ENCODE measurements around the gene P2RY11.

The P2RY11 gene

DNA sequence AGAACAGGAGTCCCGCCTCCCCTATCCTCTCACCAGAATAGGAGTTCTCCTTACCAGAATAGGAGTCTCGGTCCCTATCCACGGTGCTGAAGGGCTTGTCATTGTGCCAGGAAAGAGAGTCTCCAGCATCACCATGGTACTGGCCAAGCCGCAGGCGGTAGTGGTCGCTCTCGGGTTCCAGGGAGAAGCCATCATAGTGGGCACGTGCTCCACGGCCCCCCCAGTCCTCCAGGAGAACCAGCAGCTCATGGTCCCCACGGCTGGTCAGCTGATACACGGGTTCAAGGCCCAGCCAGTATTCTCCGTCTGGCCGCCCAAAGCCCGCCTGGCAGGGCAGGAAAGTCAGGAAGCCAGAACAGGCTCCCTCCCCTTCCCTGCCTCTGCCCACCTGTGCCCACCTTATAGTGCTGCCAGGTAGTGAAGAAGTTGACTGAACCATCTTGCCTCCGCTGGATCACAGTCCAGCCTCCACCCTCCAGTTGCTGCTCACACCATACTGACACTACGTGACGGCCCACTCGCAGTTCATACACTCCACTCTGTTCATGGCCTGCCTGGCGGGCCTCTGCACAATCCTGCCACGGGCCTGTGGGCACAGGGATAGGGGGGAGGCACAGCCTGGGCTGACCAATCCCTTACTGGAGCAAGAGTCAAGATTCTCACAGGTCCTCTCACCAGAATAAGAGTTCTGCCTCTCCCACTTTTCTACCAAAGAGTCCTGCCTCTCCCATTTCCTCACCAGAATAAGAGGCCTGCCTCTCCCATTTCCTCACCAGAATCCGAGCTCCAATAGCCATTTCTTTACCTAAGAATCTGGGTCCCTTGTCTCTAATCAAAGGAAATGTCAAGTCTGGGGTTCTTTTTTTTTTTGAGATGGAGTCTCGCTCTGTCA lies 18.0 kb upstream of the P2RY11 start:
- DNase-seq (ENCODE audit: low spot score), result no peak

DNA sequence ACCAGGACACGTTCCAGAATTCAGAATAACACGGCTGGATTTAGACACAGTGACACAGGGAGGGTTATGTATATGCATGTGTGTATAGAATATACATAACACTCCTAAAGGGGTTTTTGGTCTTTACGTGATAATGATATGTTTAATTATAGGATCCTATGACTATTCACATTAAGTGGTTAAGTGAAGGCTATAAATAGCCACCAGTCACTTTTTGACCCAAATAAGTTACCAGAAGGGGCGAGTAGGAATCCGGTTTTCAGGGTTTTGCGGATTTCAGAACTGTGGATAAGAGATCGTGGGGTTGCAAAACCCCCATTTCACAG lies 15.9 kb upstream of the P2RY11 start:
- no peak for DNase-seq (ENCODE audit: low spot score)

DNA sequence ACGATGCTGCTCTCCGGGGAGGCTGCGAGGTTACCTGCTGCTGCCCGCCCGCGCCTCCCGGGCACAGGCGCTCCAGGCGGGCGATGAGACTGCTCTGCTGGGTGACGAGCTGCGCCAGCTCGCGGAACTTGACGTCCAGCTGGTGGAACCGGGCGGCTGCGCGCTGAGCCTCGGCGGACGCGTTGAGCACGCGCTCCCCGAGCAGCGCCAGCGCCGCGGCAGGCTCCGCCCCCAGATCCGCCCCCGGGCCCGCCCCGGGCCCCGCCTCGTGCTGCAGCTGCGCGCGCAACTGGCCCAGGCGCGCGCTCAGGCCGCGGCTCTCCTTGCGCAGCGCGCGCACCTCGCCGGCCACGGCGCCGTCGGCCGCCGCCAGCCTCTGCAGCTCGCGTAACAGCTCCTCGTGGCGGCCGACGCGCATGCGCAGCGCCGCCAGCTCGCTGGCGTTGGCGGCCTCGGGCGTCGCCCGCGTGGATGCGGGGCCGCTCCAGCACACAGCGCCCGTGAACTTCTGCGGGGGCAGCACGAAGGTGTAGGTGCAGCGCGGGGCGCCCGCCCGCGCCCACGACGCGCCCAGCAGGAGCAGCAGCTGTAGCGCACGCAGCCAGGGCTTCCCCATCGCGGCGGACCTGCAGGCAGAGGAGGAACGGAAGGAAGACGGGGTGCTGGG lies 15.4 kb upstream of the P2RY11 start:
- DNase-seq (ENCODE audit: low spot score), result peak; percentile 83

DNA sequence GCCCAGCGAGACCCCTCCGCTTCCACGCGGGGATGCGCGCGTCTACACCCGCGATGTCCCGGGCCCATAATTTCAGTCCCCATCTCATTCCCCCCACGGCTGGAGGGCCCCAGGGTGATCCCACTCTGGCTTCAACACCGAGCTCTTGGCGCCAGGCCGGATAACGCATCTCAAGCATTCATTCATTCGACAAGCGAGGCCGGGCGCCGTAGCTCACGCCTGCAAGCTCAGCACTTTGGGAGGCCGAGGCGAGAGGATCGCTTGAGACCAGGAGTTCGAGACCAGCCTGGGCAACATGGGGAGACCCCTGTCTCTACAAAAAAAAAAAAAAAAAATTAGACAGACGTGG lies 14.9 kb upstream of the P2RY11 start:
- DNase-seq (ENCODE audit: low spot score), result no peak

DNA sequence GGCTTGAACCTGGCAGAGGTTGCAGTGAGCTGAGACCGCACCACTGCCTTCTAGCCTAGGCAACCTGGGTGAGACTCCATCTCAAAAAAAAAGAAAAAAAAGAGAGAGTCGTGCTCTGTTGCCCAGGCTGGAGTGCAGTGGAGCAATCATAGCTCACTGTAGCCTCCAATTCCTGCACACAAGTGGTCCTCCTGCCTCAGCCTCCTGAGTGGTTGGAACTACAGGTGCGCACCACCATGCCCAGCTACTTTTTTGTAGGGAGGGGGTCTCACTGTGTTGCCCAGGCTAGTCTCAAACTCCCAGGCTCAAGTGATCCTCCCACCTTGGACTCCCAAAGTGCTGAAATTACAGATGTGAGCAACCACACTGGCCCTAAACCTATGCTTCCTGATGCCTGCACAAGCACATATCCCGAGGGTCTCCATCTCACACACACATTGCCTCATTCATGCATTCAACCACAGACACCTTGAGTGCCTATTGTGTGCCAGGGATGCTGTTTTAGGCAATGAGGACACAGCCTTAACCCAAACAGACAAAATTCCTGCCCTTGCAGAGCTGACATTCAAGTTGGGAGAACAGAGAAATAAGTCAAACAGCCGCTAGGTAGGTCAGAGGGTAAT lies 11.2 kb upstream of the P2RY11 start:
- no peak for DNase-seq (ENCODE audit: low spot score)

DNA sequence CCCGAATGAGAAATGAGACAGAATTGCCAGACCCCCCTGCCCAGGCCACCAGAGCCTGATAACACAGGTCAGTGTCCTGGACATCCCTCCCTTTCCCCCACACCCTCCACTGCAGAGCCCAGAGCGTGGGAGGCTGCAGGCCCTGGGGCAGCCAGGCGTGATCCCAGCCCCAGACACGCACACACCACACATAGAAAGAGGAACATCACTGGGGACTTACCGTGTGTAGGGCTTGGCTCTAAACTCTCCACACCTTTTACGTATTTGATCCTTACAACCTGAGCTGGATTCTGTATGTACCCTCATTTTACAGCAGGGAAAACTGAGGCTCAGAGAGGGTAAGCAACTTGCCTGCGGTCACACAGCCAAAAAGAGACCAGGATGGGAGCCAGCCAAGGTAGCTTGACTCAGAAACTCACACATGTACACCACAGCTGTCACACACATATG lies 8.7 kb upstream of the P2RY11 start:
- no peak for DNase-seq (ENCODE audit: low spot score)

DNA sequence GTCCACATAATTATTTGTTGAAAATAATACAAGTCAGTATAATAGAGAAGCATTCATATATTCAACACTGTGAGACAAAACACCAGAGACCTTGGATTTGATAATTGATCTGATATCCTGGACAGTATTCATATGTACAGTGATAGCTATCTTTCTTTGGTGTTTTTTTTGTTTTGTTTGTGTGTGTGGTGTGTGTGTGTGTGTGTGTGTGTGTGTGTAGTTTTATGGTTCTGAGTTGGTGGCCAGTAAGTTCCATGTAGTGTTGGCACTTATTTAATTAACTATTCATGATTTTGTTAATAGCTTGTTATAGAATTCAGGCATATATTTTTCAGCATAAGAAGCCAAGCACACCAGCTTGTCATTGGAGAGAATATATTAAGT lies 7.4 kb upstream of the P2RY11 start:
- DNase-seq (ENCODE audit: low spot score), result no peak

DNA sequence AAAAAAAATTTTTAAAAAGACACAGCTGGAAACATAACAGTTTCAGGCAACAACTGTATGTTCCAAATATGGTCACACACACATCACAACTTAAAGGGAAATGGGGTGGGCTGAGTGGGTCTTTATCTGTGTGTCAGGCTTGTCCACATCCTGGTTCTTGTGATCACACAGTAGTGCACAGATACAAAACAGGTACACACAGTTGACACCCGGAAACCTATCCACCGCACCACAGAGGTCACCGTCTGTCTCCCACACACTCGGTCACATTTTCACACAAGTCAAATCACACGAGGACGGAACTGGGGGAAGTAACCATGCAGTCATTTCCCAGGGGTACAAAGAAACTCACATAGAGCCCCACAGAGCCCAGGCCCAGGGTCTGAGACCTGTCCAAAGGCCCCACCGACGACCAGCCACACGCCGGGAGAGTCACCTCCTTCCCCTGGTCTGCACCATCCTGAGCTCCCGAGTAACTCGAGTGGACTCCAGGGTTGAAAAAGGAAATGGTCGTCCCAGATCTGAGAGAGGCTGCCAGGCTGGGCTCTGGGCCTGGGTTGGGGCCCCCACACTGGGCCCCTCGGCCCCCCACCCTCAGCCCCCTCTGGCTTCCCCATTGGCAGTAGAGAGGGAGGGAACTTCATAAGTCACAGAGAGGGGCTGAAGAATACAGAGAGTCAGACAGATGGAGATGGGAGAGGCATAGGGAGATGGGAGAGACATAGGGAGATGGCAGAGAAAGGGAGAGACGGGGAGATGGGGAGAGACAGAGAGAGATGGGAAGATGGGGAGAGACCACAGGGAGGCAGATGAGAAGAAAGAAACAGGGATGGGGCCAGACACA lies 6.6 kb upstream of the P2RY11 start:
- DNase-seq (ENCODE audit: low spot score), result no peak

DNA sequence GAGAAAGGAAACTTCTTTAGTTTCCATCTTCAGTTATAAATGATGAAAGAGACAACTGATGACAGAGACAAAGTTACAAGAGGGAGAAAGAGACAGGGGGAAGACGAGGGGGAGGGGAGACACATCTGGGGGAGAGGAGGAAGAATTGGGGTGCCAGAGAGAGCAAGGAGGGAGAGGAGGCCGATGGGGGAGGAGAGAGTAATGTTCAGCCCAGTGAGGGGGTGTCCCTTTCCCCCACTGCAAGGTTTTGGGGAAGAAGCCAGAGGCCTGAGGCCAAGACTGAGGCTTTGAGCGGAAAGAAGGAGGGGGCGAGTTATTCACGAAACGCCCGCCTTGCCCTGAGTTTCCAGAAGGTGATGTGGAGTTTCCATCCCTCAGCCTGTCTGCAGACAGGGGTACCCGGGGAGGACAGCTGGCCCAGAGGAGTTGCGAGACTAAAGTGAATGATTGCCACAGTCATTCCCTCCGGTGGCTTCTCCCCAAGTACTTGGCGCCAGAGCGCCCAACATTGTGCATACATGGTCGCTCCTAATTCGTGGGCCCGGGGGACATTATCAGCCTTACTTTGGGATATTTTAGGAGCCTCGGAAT lies 5.9 kb upstream of the P2RY11 start:
- DNase-seq (ENCODE audit: low spot score), result no peak

DNA sequence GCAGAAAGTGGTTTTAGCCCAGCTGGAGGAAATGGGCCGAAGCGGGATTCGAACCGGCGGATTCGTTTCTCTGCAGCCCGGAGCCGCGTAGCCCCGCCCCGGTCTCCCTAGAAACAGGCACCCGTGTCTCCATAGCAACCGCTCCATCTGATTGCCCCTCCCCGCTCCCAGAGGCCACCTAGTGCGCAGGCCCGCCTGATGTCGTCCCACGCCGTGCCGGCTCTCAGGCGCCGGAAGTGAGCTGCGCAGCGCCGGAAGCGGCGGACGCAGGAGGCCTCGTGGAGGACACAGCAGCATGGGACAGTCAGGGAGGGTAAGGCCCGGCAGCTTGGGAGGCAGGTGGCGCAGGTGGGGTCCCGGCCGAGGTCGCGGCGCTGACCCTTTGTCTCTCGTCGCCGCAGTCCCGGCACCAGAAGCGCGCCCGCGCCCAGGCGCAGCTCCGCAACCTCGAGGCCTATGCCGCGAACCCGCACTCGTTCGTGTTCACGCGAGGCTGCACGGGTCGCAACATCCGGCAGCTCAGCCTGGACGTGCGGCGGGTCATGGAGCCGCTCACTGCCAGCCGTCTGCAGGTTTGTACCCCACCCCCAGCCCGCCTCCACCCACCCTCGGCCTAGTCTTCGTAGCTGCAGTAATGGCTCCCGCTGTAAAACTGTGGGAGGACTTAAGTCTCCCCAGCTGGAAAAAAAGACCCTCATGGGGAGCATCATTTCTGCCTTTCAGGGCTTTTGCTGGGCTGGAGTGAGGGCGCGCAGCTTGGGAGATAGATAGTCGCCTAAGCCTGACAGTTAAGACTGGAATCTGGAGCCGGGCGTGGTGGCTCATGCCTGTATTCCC lies 5.2 kb upstream of the P2RY11 start, which contains the start of gene PPAN:
TSS of gene PPAN (plus strand) at position 263 of the 837 bp plus-strand sequence. CDS start at position 296, 33 bp downstream.
- DNase-seq (ENCODE audit: low spot score), result peak; percentile 94

DNA sequence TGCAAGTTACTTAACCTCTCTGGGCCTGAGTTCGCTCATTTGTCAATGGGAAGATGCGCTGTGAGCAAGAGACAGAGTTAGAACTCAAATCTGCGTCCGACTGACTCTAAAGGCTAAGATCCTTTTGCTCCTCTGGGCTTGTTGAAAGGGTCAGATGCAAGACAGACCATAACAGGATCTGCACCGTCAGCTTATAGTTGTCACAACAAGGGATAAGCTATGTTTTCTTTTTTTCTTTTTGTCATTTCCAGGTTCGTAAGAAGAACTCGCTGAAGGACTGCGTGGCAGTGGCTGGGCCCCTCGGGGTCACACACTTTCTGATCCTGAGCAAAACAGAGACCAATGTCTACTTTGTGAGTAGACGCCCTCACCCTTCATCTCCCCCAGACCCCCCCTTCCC lies 4.2 kb upstream of the P2RY11 start:
- no peak for DNase-seq (ENCODE audit: low spot score)

DNA sequence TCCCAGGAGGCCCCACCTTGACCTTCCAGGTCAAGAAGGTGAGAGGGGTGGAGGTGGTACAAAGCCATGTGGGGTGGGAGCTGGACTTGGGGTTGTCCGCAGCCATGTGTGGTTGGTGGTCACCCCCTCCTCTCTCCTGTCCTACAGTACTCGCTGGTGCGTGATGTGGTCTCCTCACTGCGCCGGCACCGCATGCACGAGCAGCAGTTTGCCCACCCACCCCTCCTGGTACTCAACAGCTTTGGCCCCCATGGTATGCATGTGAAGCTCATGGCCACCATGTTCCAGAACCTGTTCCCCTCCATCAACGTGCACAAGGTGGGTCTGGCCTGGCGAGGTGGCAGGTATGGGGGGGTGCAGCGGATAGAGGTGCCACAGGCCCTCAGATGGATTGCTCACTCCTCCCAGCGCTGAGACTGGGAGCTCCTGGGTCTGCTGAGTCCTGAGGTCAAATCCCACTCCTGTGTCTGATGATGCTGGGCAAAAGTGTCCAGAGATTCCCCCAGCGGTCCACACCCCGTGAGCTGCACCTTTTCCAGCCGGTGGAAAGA lies 3.6 kb upstream of the P2RY11 start:
- no peak for DNase-seq (ENCODE audit: low spot score)

DNA sequence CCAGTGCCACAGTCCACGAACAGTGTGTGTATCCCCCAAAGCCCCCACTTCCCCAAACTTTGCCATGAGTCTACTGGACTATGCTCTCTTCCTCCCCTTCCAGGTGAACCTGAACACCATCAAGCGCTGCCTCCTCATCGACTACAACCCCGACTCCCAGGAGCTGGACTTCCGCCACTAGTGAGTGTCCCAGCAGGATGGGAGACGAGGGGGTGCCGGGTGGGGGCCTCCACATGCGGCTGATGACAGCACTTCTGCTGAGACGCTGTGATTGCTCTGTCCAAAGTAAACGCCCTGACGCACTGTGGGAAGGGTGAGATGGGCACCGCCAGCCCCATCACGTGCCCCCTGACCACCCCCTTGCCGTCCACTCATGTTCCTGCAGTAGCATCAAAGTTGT lies 2.0 kb upstream of the P2RY11 start:
- no peak for DNase-seq (ENCODE audit: low spot score)

DNA sequence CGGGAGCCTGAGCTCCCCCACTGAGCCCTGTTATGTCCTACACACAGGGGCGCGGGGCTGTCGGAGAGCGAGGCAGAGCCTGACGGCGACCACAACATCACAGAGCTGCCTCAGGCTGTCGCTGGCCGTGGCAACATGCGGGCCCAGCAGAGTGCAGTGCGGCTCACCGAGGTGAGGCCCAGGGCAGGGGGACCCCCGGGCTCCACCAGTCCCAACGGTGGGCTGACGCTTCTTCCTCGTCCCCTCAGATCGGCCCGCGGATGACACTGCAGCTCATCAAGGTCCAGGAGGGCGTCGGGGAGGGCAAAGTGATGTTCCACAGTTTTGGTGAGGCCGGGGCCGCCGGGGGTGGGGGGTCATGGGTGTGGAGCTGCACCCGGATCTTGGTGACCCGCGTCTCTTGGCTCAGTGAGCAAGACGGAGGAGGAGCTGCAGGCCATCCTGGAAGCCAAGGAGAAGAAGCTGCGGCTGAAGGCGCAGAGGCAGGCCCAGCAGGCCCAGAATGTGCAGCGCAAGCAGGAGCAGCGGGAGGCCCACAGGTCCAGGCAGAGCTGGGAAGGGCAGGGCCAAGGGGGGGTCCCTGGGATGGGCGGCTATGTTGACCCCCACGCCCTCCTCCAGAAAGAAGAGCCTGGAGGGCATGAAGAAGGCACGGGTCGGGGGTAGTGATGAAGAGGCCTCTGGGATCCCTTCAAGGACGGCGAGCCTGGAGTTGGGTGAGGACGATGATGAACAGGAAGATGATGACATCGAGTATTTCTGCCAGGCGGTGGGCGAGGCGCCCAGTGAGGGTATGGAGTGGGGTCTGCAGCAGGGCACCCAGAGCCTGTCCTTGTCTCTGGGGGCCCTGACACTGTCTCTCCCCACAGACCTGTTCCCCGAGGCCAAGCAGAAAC lies 1.2 kb upstream of the P2RY11 start:
- DNase-seq (ENCODE audit: low spot score), result no peak

DNA sequence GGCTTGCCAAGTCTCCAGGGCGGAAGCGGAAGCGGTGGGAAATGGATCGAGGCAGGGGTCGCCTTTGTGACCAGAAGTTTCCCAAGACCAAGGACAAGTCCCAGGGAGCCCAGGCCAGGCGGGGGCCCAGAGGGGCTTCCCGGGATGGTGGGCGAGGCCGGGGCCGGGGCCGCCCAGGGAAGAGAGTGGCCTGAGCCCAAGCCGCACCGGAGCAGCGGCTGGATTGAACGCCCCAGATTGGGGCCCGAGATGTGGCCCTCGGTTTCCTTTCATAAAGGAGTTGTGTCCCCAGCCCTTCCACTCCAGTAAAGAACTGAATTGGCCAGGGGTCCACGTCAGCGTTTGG lies 548 bp upstream of the P2RY11 start:
- DNase-seq (ENCODE audit: low spot score), result no peak

DNA sequence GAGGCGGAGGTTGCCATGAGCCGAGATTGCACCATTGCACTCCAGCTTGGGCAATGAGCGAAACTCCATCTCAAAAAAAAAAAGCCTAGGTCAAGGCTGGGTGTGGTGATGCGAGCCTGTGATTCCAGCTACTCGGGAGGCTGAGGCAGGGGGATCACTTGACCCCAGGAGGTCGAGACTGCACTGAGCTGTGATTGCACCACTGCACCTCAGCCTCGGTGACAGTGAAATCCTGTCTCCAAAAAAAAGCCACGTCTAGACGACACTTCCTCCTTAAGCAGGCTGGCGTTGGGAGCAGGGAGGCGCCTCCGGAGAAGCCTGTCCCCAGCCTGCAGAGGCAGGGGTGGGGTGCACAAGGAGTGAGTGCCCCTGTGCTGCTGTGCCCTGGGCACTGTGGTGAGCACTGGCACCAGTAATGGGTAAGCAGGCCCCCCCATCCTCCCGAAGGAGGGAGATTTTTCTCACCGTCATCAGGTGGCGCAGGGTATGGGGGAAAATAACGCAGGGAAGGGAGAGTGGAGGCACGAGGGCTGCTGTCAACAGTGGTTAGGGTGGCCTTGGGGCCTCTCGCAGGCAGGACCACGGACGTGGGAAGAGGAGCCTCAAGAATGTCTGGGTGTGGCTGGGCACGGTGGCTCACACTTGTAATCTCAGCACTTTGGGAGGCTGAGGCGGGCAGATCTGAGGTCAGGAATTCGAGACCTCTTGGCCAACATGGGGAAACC lies 706 bp downstream of the P2RY11 start:
- DNase-seq (ENCODE audit: low spot score), result no peak

DNA sequence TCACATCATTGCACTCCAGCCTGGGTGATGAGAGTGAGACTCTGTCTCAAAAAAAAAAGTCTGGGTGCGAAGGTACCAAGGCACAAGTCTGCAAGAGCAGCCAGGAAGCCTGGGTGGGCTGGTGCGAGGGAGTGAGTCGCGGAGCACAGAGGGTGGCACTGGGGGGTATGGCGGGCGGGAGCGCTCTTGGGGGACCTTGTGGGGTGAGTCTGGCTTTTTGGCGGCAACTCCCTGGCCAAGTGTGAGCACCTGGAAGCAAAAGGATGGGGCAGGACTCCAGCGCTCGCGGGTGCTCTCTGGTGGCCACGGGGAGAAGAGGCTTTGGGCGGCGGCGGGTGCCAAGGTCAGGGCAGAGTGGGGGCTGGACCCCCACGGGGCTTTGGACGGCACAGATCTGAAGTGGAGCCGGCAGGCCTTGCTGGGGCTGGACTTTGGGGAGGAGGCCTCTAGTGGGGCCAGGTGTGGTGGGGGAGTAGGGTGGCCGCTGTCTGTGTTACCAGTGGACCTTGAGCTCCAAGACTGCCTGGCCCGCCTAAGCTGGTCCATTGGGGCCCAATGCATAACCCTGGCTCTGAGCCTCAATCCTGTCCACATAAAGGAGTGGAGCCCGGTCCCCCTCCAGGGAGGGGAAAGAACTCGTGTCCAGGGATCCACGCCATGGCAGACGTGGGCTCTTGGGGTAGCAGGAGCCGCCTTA lies 1.6 kb downstream of the P2RY11 start:
- peak; percentile 33 for DNase-seq (ENCODE audit: low spot score)

DNA sequence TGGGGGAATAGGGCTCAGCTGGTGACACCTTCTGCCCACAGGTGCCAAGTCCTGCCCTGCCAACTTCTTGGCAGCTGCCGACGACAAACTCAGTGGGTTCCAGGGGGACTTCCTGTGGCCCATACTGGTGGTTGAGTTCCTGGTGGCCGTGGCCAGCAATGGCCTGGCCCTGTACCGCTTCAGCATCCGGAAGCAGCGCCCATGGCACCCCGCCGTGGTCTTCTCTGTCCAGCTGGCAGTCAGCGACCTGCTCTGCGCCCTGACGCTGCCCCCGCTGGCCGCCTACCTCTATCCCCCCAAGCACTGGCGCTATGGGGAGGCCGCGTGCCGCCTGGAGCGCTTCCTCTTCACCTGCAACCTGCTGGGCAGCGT lies 2.1 kb downstream of the P2RY11 start:
- no peak for DNase-seq (ENCODE audit: low spot score)

Measured in SW480 (cell line).